ENCODE results near the gene CHD9NB.

Gene CHD9NB

GRCh38 chr16:53022374-53022773 is 30.3 kb downstream of the CHD9NB start:
- DNase-seq: peak in 1 of 5 experiments; percentile 5

DNA sequence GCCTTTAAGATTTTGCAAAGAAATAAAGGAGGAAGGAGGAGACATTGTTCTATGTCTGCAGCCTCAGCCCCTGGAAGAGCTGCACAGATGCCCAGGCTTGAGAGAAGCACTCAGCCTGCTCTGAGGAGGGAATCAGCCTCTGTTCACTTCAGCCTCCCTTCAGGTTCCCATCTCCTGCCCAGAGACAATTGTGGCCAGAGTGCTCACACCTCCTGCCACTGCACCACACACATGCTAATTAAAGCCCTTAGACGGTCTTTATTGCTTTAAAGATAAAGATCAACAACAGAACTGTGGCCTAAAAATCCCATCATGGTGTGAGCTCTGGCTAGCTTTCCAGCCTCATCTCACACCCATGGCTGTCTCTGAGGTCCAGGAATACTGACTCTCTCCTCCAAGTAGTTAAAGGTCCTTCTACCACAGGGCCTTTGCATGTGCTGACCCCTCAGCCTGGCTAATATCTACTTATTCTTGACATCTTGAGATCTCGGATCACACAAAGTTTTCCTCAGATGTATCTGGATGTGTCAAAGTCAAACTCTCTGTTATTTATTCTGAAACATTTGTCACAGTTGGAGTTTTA is 33.8 kb downstream of the CHD9NB start:
- DNase-seq: no peak

DNA sequence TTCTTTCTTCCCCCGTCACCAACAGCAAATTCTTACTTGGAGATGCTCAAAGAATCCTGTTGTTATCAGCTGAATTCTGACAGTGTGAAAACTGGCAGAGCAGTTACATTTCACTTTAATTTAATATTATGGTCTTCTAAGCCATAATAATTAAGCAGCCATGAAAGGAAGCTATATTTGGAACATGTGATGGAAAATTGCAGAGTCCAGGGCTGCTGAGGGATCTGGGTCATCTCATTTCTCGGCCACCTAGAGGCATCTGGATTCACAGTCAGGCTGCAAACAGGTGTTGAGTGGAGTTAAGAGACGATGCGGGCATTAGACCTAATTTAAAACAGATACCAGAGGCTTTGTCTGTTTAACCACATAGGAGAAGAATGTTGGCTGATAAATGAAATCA is 38.4 kb downstream of the CHD9NB start:
- no peak for DNase-seq

GRCh38 chr16:53007095-53007494 is 45.6 kb downstream of the CHD9NB start:
- DNase-seq: no peak

- DNase-seq: no peak
Observed at GRCh38 chr16:52997922-52998321, 54.8 kb downstream of the CHD9NB start.

DNA sequence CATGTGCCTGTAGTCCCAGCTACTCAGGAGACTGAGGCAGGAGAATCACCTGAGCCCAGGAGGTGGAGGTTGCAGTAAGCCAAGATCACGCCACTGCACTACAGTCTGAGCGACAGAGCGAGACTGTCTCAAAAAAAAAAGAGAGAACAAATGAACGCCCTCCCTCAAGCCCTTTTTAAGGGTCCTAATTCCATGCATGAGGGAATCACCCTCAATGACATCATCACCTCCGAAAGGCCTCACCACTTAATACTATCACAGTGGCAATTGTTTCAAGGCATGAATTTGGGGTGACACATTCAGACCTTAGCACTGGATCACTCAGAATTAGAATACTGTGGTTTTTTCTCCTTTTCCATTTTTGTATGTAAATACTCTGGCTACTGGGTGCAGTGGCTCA is 57.8 kb downstream of the CHD9NB start:
- DNase-seq: no peak

DNA sequence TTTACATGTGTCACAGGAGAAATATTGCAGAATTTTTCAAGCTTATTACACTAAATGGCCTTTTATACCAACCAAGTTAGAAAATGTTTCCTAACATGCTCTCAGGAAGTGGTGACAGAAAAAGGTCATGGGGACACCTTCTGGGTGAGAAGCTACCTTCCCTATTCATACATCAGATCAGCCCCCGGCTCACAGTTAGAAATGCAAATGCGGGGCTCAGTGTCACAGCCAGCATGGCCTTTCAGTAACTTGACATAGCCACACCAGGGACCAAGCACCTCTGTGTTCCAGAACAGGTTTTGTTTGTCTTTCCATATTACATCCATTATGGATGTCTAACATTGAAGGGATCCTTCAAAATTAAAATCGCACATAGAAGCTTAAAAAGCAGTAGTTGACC is 59.5 kb downstream of the CHD9NB start:
- no peak for DNase-seq

- DNase-seq: no peak
Observed at GRCh38 chr16:52991572-52991971, 61.1 kb downstream of the CHD9NB start.
